Measurements from ENCODE around the gene TAL1. TPM values are rescaled to one million over a fixed set of nuclear protein-coding genes. Genes with fewer than 3 reads are reported as not detected.
A peak's percentile ranks its signal among the peaks of the same experiment; 100 is the strongest.

The TAL1 gene
- total RNA-seq, 1 donor from 2014 or later: not detected

DNA sequence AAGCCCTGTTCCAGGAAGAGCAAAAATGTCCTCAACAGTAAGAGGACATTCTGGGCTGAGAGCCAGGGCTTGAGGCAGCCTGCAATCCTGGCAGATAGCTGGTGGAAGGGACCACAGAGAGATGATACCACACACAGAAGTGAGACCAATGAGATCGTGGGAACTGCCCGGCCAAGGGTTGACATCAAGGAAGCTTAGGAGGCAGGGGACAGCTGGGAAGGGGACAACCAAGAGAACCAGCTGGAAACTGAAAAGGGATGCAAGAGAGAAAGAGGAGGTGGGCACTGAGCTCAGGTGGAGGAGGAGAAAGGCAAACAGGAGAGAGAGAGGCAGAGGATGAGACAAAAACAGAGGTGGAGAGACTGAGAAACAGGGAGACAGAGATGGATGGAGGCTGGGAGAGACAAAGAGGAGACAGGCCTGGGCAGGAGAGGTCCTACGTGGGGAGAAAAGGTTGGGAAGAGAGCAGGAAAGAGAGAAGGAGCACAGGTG lies 51.4 kb downstream of the TAL1 start:
- TF ChIP-seq, protein P1, sequence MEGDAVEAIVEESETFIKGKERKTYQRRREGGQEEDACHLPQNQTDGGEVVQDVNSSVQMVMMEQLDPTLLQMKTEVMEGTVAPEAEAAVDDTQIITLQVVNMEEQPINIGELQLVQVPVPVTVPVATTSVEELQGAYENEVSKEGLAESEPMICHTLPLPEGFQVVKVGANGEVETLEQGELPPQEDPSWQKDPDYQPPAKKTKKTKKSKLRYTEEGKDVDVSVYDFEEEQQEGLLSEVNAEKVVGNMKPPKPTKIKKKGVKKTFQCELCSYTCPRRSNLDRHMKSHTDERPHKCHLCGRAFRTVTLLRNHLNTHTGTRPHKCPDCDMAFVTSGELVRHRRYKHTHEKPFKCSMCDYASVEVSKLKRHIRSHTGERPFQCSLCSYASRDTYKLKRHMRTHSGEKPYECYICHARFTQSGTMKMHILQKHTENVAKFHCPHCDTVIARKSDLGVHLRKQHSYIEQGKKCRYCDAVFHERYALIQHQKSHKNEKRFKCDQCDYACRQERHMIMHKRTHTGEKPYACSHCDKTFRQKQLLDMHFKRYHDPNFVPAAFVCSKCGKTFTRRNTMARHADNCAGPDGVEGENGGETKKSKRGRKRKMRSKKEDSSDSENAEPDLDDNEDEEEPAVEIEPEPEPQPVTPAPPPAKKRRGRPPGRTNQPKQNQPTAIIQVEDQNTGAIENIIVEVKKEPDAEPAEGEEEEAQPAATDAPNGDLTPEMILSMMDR (IDR thresholded peaks at IDR 0.05): no peak
- ATAC-seq (ENCODE audit: low read depth): no peak
- POLR2A ChIA-PET: no interaction called here
- no peaks in the 10 kb centered on the region for H3K9me3 Mint-ChIP-seq
- no peak for DNase-seq
- H3K4me1 Mint-ChIP-seq: peaks cover 8% of the 10 kb centered on the region
- H3K27ac Mint-ChIP-seq: no peak overlapping the region
- H3K27me3 Mint-ChIP-seq: peaks cover 29% of the 10 kb centered on the region
- H3K36me3 Mint-ChIP-seq (ENCODE audit: low read depth): no peaks in the 10 kb centered on the region
- CTCF ChIA-PET: interaction anchor here (0.9 to 1.2 kb wide), 2 partner anchors 10 to 12 kb away, joined by 4 to 6 read pairs; no protein-coding TSS in a partner anchor
- H3K4me3 Mint-ChIP-seq: no peak overlapping the region
- intact Hi-C loops (cut with micrococcal nuclease): no loop called here

DNA sequence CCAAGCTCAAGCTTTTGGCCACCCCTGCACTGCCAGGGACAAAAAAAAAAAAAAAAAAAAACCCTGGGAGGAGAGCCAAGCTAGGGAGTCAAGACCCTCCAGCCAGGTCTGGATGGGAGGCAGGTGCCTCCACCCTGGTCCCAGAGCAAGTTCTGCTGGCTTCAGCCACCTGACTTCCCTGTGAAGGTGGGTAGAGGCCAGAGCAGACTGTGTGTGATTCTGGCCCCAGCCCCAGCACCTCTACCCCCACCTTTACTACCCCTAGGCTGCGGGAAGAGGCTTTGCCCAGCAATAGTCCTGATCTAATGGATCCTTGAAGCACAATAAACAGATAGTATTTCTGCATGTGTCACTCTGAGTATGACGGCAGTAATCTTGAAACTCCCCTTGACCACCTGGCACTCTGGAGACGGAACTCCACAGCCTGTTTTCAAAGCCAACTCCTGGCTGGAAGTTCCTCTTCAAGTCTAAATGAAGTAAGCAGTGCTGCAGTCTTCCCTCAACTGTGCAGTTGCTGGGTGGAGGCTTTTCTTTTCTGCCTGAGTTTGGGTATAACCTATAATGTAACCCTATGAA lies 51.9 kb downstream of the TAL1 start:
- DNase-seq (no peak), ATAC-seq (ENCODE audit: low read depth) (no peak)
- POLR2A ChIA-PET: no interaction called here
- Mint-ChIP-seq H3K9me3 (no peaks in the 10 kb centered on the region), H3K4me3 (no peak overlapping the region), H3K27me3 (peaks cover 33% of the 10 kb centered on the region), H3K36me3 (ENCODE audit: low read depth) (no peaks in the 10 kb centered on the region), H3K27ac (no peak overlapping the region), H3K4me1 (peaks cover 11% of the 10 kb centered on the region)
- TF ChIP-seq, protein P1 (IDR thresholded peaks at IDR 0.05): no peak
- CTCF ChIA-PET: interaction anchor here (0.9 to 2.6 kb wide), 5 partner anchors 10 to 530 kb away, joined by 3 to 25 read pairs (median 4); partner anchors contain the start of gene PDZK1IP1
- intact Hi-C loops (cut with micrococcal nuclease): loop anchor here (1.0 kb wide), 2 partner anchors 530 to 546 kb away; no protein-coding TSS in a partner anchor

DNA sequence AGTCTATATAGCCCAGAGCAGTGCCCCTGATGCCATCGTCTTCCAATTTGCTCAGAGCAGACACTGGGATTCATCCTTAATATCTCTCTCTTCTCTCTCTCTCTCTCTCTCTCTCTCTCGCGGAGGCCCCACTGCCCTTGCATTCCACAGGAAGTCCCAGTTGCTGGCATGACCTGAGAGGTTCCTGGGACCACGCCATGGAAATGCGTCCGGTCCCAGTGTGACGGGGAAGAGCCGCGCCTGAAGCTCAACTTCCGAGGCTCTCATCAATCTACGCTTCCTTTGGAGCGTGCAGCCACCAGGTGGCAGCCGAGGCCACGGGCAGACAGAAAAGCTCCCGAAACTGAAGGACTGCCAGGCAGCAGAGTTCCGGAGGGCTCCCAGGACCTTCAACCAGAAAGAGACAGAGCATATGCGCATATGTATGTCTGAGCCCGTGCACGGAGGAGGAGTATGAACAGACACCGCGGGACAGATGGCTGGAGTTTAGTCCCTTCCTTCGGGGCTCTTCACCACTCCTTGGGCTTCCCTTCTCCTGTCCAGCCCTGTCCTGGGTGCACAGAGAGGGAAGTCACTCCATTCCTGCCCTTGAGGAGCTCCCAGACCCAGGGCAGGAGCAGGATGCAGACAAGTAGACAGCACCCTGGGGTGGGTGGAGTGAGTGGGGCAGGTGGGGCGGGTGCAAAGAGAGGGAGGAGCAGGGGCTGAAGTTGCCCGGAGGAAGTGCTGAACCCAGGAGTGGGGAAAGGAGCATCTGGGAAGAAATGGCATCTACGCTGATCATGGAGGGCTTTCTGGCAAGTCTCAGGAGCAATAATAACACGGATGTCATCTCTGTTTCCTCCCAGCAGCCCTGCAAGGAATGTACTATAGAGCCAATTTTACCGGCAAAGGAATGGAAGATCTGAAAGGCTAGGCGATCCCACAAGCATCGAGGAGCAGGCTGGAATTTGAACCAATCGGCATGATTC lies 52.7 kb downstream of the TAL1 start:
- DNase-seq: peak; percentile 55
- ChIA-PET CTCF (interaction anchor here (0.8 to 2.6 kb wide), 17 partner anchors 10 to 547 kb away, joined by 3 to 25 read pairs (median 4); partner anchors contain the start of genes FOXD2 and PDZK1IP1), POLR2A (interaction anchor here (1.0 kb wide), 1 partner anchor 155 kb away, joined by 3 read pairs; no protein-coding TSS in a partner anchor)
- H3K4me3 Mint-ChIP-seq: peak overlapping the region; percentile 82
- H3K4me1 Mint-ChIP-seq: peaks cover 11% of the 10 kb centered on the region
- H3K36me3 Mint-ChIP-seq (ENCODE audit: low read depth): no peaks in the 10 kb centered on the region
- ATAC-seq (ENCODE audit: low read depth): peak; percentile 70
- intact Hi-C loops (cut with micrococcal nuclease): loop anchor here (1.0 kb wide), 2 partner anchors 531 to 547 kb away; no protein-coding TSS in a partner anchor
- H3K9me3 Mint-ChIP-seq: no peaks in the 10 kb centered on the region
- TF ChIP-seq, protein P1 (IDR thresholded peaks at IDR 0.05): no peak
- H3K27ac Mint-ChIP-seq: no peak overlapping the region
- H3K27me3 Mint-ChIP-seq: peaks cover 32% of the 10 kb centered on the region

DNA sequence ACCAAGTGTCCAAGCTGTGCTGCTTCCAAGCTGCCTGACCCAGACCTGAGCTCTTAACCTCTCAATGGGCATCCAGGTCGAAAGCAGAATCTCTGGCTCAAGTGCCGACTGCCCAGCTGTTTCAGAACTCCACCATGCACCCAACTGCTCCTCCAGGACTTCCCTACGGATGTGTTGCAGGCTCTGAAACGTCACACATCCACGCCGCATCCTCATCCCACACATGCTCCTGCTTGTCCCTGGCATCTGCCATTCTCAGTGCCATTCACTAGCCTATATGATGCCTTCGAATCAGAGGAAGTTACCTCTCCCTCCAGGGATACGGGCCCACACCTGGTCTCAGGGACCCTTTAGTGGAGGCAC lies 53.4 kb downstream of the TAL1 start:
- DNase-seq (no peak), ATAC-seq (ENCODE audit: low read depth) (no peak)
- TF ChIP-seq, protein P1 (IDR thresholded peaks at IDR 0.05): no peak
- CTCF ChIA-PET: interaction anchor here (0.8 to 2.6 kb wide), 16 partner anchors 9 to 547 kb away, joined by 3 to 25 read pairs (median 4); partner anchors contain the start of gene FOXD2
- POLR2A ChIA-PET: interaction anchor here (1.0 kb wide), 1 partner anchor 156 kb away, joined by 3 read pairs; no protein-coding TSS in a partner anchor
- Mint-ChIP-seq H3K9me3 (no peaks in the 10 kb centered on the region), H3K4me3 (no peak overlapping the region), H3K4me1 (peaks cover 11% of the 10 kb centered on the region), H3K36me3 (ENCODE audit: low read depth) (no peaks in the 10 kb centered on the region), H3K27me3 (peaks cover 33% of the 10 kb centered on the region), H3K27ac (no peak overlapping the region)
- intact Hi-C loops (cut with micrococcal nuclease): loop anchor here (1.0 kb wide), 2 partner anchors 532 to 548 kb away; no protein-coding TSS in a partner anchor
